ENCODE data around the gene KIDINS220. TPM values are rescaled to one million over a fixed set of nuclear protein-coding genes. Genes with fewer than 3 reads are reported as not detected.

KIDINS220 gene
- 72.3 and 91.6 TPM in 2 replicates for total RNA-seq

DNA sequence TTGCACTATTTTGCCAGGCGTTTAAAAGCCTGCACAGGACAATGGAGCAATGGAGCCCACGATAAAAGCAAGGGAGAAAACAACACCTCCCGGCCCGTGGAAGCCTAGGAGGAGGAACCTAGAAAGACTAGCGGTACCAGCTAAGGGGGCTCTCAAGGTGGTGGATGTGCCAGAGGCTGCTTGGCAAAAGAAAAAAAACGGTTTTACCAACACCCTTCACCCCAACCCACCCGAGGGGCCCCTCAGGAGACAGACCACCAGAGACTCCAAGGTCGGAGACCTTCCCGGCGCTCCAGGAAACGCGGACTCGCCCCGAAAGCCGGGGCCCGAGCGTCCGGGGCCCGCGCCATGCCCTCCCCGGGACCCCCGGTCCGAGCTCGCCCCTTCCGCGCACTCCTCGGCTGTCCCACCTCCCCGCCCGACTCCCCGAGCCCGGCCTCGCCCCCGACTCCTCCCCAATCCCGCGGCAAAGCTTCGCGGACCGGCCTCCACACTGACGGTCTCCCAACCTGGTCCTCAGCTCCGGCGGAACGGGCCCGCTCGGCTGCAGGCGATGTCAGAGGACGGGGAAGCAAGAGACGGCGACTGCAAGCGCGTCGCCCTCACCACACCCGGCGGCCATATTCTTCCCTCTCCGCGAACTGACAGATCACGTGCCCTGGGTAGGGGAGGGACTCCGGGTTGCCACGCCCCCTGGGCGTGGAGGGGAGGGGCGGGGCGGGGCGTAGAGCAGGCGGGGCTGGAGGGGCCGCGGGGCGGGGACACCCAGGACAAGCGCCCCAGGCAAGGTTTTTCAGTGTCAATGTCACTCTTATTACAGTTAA, at the start of gene KIDINS220:
TSS of gene KIDINS220 (minus strand) at position 643 of the 824 bp plus-strand sequence. CDS start 10,520 bp downstream, outside the sequence.

DNA sequence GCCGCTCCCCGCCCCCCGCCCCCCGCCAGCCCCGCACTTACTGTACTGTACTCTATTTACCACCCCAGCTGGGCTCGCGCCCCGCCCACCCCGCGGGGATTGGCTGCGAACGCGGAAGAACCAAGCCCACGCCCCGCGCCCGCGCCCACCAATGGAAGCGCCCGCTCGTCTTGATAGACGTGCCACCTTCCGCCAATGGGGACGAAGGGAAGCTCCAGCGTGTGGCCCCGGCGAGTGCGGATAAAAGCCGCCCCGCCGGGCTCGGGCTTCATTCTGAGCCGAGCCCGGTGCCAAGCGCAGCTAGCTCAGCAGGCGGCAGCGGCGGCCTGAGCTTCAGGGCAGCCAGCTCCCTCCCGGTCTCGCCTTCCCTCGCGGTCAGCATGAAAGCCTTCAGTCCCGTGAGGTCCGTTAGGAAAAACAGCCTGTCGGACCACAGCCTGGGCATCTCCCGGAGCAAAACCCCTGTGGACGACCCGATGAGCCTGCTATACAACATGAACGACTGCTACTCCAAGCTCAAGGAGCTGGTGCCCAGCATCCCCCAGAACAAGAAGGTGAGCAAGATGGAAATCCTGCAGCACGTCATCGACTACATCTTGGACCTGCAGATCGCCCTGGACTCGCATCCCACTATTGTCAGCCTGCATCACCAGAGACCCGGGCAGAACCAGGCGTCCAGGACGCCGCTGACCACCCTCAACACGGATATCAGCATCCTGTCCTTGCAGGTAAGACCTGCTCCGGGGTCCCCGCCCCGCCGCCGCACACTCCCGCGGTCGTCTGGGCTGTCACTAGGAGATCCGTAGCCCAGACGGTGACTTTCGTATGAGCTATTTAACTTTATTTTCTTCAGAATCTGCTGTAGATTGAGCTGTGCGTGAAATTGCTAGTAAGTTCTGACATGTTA, 155.4 kb downstream of the KIDINS220 start, which contains the start of gene ID2:
TSS of gene ID2 (plus strand) at position 271 of the 907 bp plus-strand sequence. CDS start at position 381, 110 bp downstream.

Other genes with a start within 250 kb of the KIDINS220 start
- 8.1 and 13.7 TPM in 2 replicates for gene ID2, start 155.6 kb downstream of the KIDINS220 start, total RNA-seq
- 2.1 and 16.5 TPM in 2 replicates for gene MBOAT2, start 166.1 kb upstream of the KIDINS220 start, total RNA-seq

All from thoracic aorta endothelial cell (primary cell).